ENCODE results near the gene SORT1.

- TF ChIP-seq CTCF (IDR thresholded peaks at IDR 0.05; ENCODE audit: insufficient read depth, low read length, poor library complexity, severe bottlenecking) (no peak), EZH2phosphoT487 (conservative IDR thresholded peaks at IDR 0.05; ENCODE audit: low read length) (no peak)
Observed at GRCh38 chr1:109392037-109392787, 5.5 kb downstream of the SORT1 start.

All from SU-DHL-6 (cell line).